Liver (tissue), 9 donors: ENCODE measurements around the gene SURF1. TPM values are rescaled to one million over a fixed set of nuclear protein-coding genes. Genes with fewer than 3 reads are reported as not detected.

ENCODE experiments used
- DNase-seq: peaks from one replicate; pipeline ENCODE4 v3.0.0-alpha.2; 2017; ENCODE audit warnings: low spot score
- H3K27ac ChIP-seq, 2 donors: one replicate each; pipeline ENCODE4 v1.7.0; 2013; ENCODE audit warnings: inconsistent platforms in 2 of 2, low read length in 2 of 2, control low read depth in 1 of 2, low read depth in 1 of 2, mild to moderate bottlenecking in 1 of 2
- H3K27me3 ChIP-seq, 4 donors: one replicate each; pipeline versions ENCODE4 v1.6.1 to v1.7.0; 2013; ENCODE audit warnings: low read length in 3 of 4, inconsistent platforms in 1 of 4, mild to moderate bottlenecking in 1 of 4, moderate library complexity in 1 of 4; ENCODE audit not compliant: control insufficient read depth in 4 of 4, insufficient read depth in 4 of 4
- H3K36me3 ChIP-seq, 4 donors: one replicate each; pipeline versions ENCODE4 v1.6.1 to v1.7.0; 2013; ENCODE audit warnings: low read length in 3 of 4, mild to moderate bottlenecking in 3 of 4, low read depth in 1 of 4, moderate library complexity in 1 of 4; ENCODE audit not compliant: control insufficient read depth in 4 of 4, insufficient read depth in 3 of 4
- H3K4me1 ChIP-seq, 4 donors: one replicate each; pipeline versions ENCODE4 v1.6.1 to v1.7.0; 2013; ENCODE audit warnings: low read length in 3 of 4, mild to moderate bottlenecking in 3 of 4, moderate library complexity in 1 of 4; ENCODE audit not compliant: control insufficient read depth in 4 of 4, insufficient read depth in 4 of 4
- H3K4me3 ChIP-seq, 3 donors: one replicate each; pipeline versions ENCODE4 v1.6.1 to v1.7.0; 2013; ENCODE audit warnings: low read length in 3 of 3, control low read depth in 1 of 3, low read depth in 1 of 3, mild to moderate bottlenecking in 1 of 3
- H3K9ac ChIP-seq, 2 donors: one replicate each; pipeline ENCODE4 v1.7.0; 2013; ENCODE audit warnings: low read length in 2 of 2, mild to moderate bottlenecking in 2 of 2, moderate library complexity in 2 of 2, control low read depth in 1 of 2, low read depth in 1 of 2
- H3K9me3 ChIP-seq, 4 donors: one replicate each; pipeline versions ENCODE4 v1.6.1 to v1.7.0; 2013; ENCODE audit warnings: low read length in 3 of 4; ENCODE audit not compliant: control insufficient read depth in 4 of 4
- EGR1 ChIP-seq, 2 donors: IDR thresholded peaks; 2 replicates each; pipeline ENCODE4 v1.6.1; 2016 to 2018; ENCODE audit warnings: antibody characterized with exemption in 2 of 2, low read depth in 2 of 2
- FOXA1 ChIP-seq: IDR thresholded peaks from 2 replicates; pipeline ENCODE4 v1.6.1; 2016; ENCODE audit warnings: antibody characterized with exemption
- FOXA2 ChIP-seq: IDR thresholded peaks from 2 replicates; pipeline ENCODE4 v1.6.1; 2016; ENCODE audit warnings: antibody characterized with exemption
- GABPA ChIP-seq, 2 donors: IDR thresholded peaks in 1 of 2; conservative IDR thresholded peaks in 1 of 2; 2 replicates each; pipeline ENCODE4 v1.6.1; 2016; ENCODE audit warnings: antibody characterized with exemption in 2 of 2, mild to moderate bottlenecking in 1 of 2, moderate library complexity in 1 of 2
- HNF4A ChIP-seq, 2 donors: conservative IDR thresholded peaks; 2 replicates each; pipeline ENCODE4 v1.6.1; 2016; ENCODE audit warnings: antibody characterized with exemption in 2 of 2, mild to moderate bottlenecking in 2 of 2
- HNF4G ChIP-seq: IDR thresholded peaks from 2 replicates; pipeline ENCODE4 v1.6.1; 2016; ENCODE audit warnings: antibody characterized with exemption
- NR2F2 ChIP-seq: IDR thresholded peaks from 2 replicates; pipeline ENCODE4 v1.6.1; 2016; ENCODE audit warnings: antibody characterized with exemption
- RAD21 ChIP-seq, 2 donors: IDR thresholded peaks; 2 replicates each; pipeline ENCODE4 v1.6.1; 2016; ENCODE audit warnings: antibody characterized with exemption in 2 of 2, mild to moderate bottlenecking in 2 of 2
- REST ChIP-seq: IDR thresholded peaks from 2 replicates; pipeline ENCODE4 v1.6.1; 2016; ENCODE audit warnings: antibody characterized with exemption, mild to moderate bottlenecking
- RXRA ChIP-seq, 2 donors: IDR thresholded peaks; 2 replicates each; pipeline ENCODE4 v1.6.1; 2017 to 2018; ENCODE audit warnings: antibody characterized with exemption in 2 of 2, mild to moderate bottlenecking in 1 of 2
- WGBS: extraction: QIAGEN DNeasy Blood & Tissue Kit; methylation state at CpG from one replicate; pipeline ENCODE4 v1.1.7; 2013; 5-methylcytosine and 5-hydroxymethylcytosine counted together
- polyA plus RNA-seq, 2 donors: library from polyadenylated mRNA; stranded (reverse) in 1 of 2; unstranded in 1 of 2; fragments of 200-250 nt in 1 of 2; fragments of >200 nt in 1 of 2; fragmentation: Nextera tagmentation in 1 of 2; extraction: Ambion mirVana in 1 of 2; gene quantifications; one replicate each; pipeline versions ENCODE4 v1.2.1 to v1.2.3, GENCODE V29; 2013 to 2015
- total RNA-seq, 2 donors: library from RNA; depleted of rRNA; stranded (reverse); fragments of >200 nt; gene quantifications; one replicate each; pipeline ENCODE4 v1.2.3, GENCODE V29; 2014
- TF ChIP-seq, protein P1 (sequence below): IDR thresholded peaks from 2 replicates; pipeline ENCODE4 v1.6.1; 2016; ENCODE audit warnings: antibody characterized with exemption
- TF ChIP-seq, protein P2 (sequence below): fragments of 150-350 bp; IDR thresholded peaks from 2 replicates; pipeline ENCODE4 v1.5.1; 2017; ENCODE audit warnings: improper control_type of control experiment, low read depth, low read length; ENCODE audit not compliant: missing input control
- TF ChIP-seq, protein P3 (sequence below): IDR thresholded peaks from 2 replicates; pipeline ENCODE4 v1.6.1; 2016; ENCODE audit warnings: antibody characterized with exemption
- donor health status: healthy.
- donor health status: healthy.
- donor health status: healthy.
- donor health status: healthy.
- donor health status: healthy.

SURF1 gene
- total and polyA plus RNA-seq, 4 donors, result 20.7 to 106 (median 50.5) TPM

GRCh38 chr9:133386338-133386737 lies 30.1 kb upstream of the SURF1 start:
- Histone ChIP-seq H3K9ac (no peak overlapping the region), H3K27ac (no peak overlapping the region), H3K4me1 (no peaks in the 10 kb centered on the region), H3K36me3 (no peaks in the 10 kb centered on the region), H3K9me3 (no peaks in the 10 kb centered on the region), H3K4me3 (no peak overlapping the region), H3K27me3 (no peaks in the 10 kb centered on the region)
- TF ChIP-seq RAD21 (IDR thresholded peaks at IDR 0.05), result no peak
- TF ChIP-seq, protein P1, sequence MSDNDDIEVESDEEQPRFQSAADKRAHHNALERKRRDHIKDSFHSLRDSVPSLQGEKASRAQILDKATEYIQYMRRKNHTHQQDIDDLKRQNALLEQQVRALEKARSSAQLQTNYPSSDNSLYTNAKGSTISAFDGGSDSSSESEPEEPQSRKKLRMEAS, result no peak
- no peak for TF ChIP-seq NR2F2
- TF ChIP-seq FOXA2, result no peak
- no peak for TF ChIP-seq REST
- no peak for DNase-seq
- WGBS, result 90% methylated on average over 13 of the region's 13 CpGs

GRCh38 chr9:133385452-133385851 lies 29.2 kb upstream of the SURF1 start:
- Histone ChIP-seq H3K9ac (no peak overlapping the region), H3K9me3 (no peaks in the 10 kb centered on the region), H3K27ac (no peak overlapping the region), H3K4me3 (no peak overlapping the region), H3K27me3 (no peaks in the 10 kb centered on the region), H3K4me1 (no peaks in the 10 kb centered on the region), H3K36me3 (no peaks in the 10 kb centered on the region)
- 94% methylated on average over 14 of the region's 14 CpGs for WGBS
- TF ChIP-seq HNF4A (conservative IDR thresholded peaks at IDR 0.05) (no peak), RAD21 (IDR thresholded peaks at IDR 0.05) (no peak), FOXA1 (no peak), RXRA (IDR thresholded peaks at IDR 0.05) (no peak), HNF4G (no peak), GABPA (IDR thresholded peaks at IDR 0.05 in 1 of 2, conservative IDR thresholded peaks at IDR 0.05 in 1 of 2) (no peak), REST (no peak), EGR1 (IDR thresholded peaks at IDR 0.05; ENCODE audit: low read depth in 2 of 2) (no peak), NR2F2 (no peak)
- TF ChIP-seq, protein P1, result no peak
- TF ChIP-seq, protein P2, sequence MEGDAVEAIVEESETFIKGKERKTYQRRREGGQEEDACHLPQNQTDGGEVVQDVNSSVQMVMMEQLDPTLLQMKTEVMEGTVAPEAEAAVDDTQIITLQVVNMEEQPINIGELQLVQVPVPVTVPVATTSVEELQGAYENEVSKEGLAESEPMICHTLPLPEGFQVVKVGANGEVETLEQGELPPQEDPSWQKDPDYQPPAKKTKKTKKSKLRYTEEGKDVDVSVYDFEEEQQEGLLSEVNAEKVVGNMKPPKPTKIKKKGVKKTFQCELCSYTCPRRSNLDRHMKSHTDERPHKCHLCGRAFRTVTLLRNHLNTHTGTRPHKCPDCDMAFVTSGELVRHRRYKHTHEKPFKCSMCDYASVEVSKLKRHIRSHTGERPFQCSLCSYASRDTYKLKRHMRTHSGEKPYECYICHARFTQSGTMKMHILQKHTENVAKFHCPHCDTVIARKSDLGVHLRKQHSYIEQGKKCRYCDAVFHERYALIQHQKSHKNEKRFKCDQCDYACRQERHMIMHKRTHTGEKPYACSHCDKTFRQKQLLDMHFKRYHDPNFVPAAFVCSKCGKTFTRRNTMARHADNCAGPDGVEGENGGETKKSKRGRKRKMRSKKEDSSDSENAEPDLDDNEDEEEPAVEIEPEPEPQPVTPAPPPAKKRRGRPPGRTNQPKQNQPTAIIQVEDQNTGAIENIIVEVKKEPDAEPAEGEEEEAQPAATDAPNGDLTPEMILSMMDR, result no peak
- TF ChIP-seq, protein P3, sequence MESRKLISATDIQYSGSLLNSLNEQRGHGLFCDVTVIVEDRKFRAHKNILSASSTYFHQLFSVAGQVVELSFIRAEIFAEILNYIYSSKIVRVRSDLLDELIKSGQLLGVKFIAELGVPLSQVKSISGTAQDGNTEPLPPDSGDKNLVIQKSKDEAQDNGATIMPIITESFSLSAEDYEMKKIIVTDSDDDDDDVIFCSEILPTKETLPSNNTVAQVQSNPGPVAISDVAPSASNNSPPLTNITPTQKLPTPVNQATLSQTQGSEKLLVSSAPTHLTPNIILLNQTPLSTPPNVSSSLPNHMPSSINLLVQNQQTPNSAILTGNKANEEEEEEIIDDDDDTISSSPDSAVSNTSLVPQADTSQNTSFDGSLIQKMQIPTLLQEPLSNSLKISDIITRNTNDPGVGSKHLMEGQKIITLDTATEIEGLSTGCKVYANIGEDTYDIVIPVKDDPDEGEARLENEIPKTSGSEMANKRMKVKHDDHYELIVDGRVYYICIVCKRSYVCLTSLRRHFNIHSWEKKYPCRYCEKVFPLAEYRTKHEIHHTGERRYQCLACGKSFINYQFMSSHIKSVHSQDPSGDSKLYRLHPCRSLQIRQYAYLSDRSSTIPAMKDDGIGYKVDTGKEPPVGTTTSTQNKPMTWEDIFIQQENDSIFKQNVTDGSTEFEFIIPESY, result no peak
- no peak for DNase-seq
